GM12801 (cell line): ENCODE data around the gene RNF213.

Experiments used
- CTCF ChIP-seq: IDR thresholded peaks from one replicate; pipeline ENCODE4 v1.5.1; 2011; ENCODE audit warnings: control low read depth; ENCODE audit not compliant: insufficient read length; ENCODE audit errors: extremely low read depth

Gene RNF213

DNA sequence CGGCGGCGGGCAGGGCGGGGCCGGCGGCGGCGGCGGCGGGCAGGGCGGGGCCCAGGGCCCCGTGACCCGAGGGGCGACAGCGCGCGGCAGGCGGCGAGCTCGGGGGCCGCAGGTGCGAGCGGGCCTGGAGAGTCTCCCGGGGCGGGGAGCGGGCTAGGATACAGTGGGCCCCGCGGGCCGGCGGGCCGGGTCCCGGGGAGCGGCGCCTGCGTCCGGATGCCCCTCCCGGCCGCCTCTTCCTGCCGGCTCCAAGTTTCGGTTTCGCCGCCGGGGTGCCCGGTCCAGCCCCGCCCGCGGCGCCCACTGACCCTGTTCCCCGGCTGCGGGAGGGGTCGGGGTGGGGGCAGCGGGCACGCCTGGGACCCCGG is at the start of gene RNF213:
TSS of gene RNF213 (plus strand) at position 62 of the 368 bp plus-strand sequence. CDS start 2,830 bp downstream, outside the sequence.
- TF ChIP-seq CTCF = no peak

- no peak for TF ChIP-seq CTCF
These were observed 48.5 kb upstream of the RNF213 start for GRCh38 chr17:80212109-80212508.

DNA sequence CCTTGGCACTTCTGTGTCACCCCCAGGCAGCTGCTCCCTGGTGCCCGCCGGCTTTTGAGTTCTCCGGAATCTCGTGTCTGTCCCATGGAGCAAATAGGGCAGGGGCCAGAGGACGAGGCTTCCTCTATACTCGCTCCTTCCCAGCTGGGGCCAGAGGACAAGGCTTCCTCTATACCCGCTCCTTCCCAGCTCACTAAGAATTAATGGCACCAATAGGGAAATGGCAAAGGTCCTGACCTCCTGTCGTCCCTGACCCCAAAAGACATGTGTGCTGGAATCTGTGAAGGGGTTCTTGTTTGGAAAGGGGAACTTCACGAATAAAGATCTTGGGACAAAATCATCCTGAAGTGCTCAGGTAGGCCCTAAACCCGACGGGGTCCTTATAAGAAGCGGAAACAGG is 48.1 kb upstream of the RNF213 start:
- TF ChIP-seq CTCF = no peak

DNA sequence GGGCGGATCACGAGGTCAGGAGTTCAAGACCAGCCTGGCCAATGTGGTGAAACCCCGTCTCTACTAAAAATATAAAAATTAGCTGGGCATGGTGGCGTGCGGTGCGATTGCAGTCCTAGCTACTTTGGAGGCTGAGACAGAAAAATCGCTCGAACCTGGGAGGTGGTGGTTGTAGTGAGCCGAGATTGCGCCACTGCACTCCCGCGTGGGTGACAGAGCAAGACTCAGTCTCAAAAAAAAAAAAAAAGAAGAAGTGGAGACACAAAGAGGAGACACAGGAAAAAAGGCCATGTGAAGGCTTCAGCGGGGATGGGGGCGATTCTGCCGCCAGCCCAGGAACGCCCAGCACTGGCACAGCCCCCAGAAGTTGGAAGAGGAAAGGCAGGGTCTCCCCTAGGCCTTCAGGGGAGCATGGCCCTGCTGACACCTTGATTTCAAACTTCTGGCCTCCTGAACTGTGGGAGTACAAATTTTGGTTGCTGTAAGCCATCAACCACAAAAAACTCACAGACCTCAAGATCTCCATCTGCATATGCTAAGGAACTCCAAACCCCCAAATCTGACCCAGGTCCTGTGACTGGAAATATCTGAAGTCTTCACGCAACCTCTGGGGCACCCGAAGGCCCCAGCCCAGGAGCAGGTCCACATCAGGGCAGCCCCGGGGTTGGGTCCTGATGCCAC is 47.5 kb upstream of the RNF213 start:
- no peak for TF ChIP-seq CTCF

- no peak for TF ChIP-seq CTCF
These were observed 47.0 kb upstream of the RNF213 start for GRCh38 chr17:80213643-80213975.

- no peak for TF ChIP-seq CTCF
These were observed 46.4 kb upstream of the RNF213 start for GRCh38 chr17:80214012-80214877.

DNA sequence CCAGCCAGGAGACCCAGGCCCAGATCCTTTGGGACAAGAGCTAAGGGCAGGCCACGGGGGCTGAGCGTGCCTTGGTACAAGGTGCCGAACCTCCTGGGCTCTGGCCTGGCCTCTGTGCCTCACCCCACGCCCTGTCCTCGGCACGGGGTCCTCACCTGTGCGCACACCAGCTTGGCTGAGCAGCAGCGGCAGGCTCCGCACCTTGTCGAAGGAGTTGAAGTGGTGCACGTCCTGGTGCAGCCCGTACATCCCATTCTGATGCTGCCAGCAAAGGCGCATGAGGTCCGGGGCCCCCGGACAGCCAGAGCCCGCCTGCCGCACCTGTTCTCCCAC is 45.8 kb upstream of the RNF213 start:
- TF ChIP-seq CTCF = no peak
